Measurements from ENCODE around the gene ZNF609. TPM values are rescaled to one million over a fixed set of nuclear protein-coding genes. Genes with fewer than 3 reads are reported as not detected.

The ZNF609 gene
- total RNA-seq, 1 experiment from 2014 or later: 49.0 TPM

GRCh38 chr15:64574301-64575017 is 114.1 kb downstream of the ZNF609 start:
- TF ChIP-seq CTCF (IDR thresholded peaks at IDR 0.05; ENCODE audit: unreplicated experiment): no peak
- no TSS peak for BruUV-seq (replicated peaks)
- Mint-ChIP-seq H3K9me3 (ENCODE audit: unreplicated experiment) (no peaks in the 10 kb centered on the region), H3K4me1 (ENCODE audit: insufficient read depth, unreplicated experiment) (peaks cover 25% of the 10 kb centered on the region), H3K4me3 (ENCODE audit: unreplicated experiment) (no peak overlapping the region), H3K27me3 (ENCODE audit: insufficient read depth, unreplicated experiment) (no peaks in the 10 kb centered on the region), H3K36me3 (ENCODE audit: insufficient read depth, unreplicated experiment) (peaks cover 8% of the 10 kb centered on the region), H3K27ac (ENCODE audit: low read depth, unreplicated experiment) (no peak overlapping the region)
- CTCF ChIA-PET: interaction anchor here (0.7 to 1.1 kb wide), 2 partner anchors 40 to 107 kb away, joined by 3 to 4 read pairs; no protein-coding TSS in a partner anchor
- POLR2A ChIA-PET: interaction anchor here (0.6 to 1.0 kb wide), 2 partner anchors 44 to 87 kb away, joined by 3 to 5 read pairs; no protein-coding TSS in a partner anchor
- intact Hi-C loops (cut with micrococcal nuclease): no loop called here
- DNase-seq (ENCODE audit: unreplicated experiment): peak; percentile 47

GRCh38 chr15:64580696-64581407 is 120.5 kb downstream of the ZNF609 start:
- CTCF ChIA-PET: no interaction called here
- Mint-ChIP-seq H3K27ac (ENCODE audit: low read depth, unreplicated experiment) (no peak overlapping the region), H3K27me3 (ENCODE audit: insufficient read depth, unreplicated experiment) (no peaks in the 10 kb centered on the region), H3K9me3 (ENCODE audit: unreplicated experiment) (peaks cover 18% of the 10 kb centered on the region), H3K4me1 (ENCODE audit: insufficient read depth, unreplicated experiment) (no peaks in the 10 kb centered on the region), H3K36me3 (ENCODE audit: insufficient read depth, unreplicated experiment) (peaks cover 11% of the 10 kb centered on the region), H3K4me3 (ENCODE audit: unreplicated experiment) (no peak overlapping the region)
- intact Hi-C loops (cut with micrococcal nuclease): no loop called here
- no peak for DNase-seq (ENCODE audit: unreplicated experiment)
- no peak for TF ChIP-seq CTCF (IDR thresholded peaks at IDR 0.05; ENCODE audit: unreplicated experiment)
- POLR2A ChIA-PET: interaction anchor here (1.1 kb wide), 2 partner anchors 9 to 136 kb away, joined by 4 read pairs; no protein-coding TSS in a partner anchor
- no TSS peak for BruUV-seq (replicated peaks)

- BruUV-seq (replicated peaks): no TSS peak
- TF ChIP-seq CTCF (IDR thresholded peaks at IDR 0.05; ENCODE audit: unreplicated experiment): no peak
These were observed 121.0 kb downstream of the ZNF609 start for GRCh38 chr15:64581408-64581761.

GRCh38 chr15:64582202-64582601 is 121.8 kb downstream of the ZNF609 start:
- Mint-ChIP-seq H3K4me3 (ENCODE audit: unreplicated experiment) (no peak overlapping the region), H3K27ac (ENCODE audit: low read depth, unreplicated experiment) (no peak overlapping the region), H3K36me3 (ENCODE audit: insufficient read depth, unreplicated experiment) (peaks cover 10% of the 10 kb centered on the region), H3K9me3 (ENCODE audit: unreplicated experiment) (peaks cover 18% of the 10 kb centered on the region), H3K27me3 (ENCODE audit: insufficient read depth, unreplicated experiment) (no peaks in the 10 kb centered on the region), H3K4me1 (ENCODE audit: insufficient read depth, unreplicated experiment) (no peaks in the 10 kb centered on the region)
- intact Hi-C loops (cut with micrococcal nuclease): no loop called here
- no TSS peak for BruUV-seq (replicated peaks)
- ChIA-PET POLR2A (interaction anchor here (1.0 kb wide), 1 partner anchor 15 kb away, joined by 3 read pairs; no protein-coding TSS in a partner anchor), CTCF (no interaction called here)
- no peak for DNase-seq (ENCODE audit: unreplicated experiment)
- TF ChIP-seq CTCF (IDR thresholded peaks at IDR 0.05; ENCODE audit: unreplicated experiment): no peak

More at GRCh38 chr15:64581408-64581761, 121.0 kb downstream of the ZNF609 start:
- H3K36me3 Mint-ChIP-seq (ENCODE audit: insufficient read depth, unreplicated experiment): peaks cover 10% of the 10 kb centered on the region
- H3K9me3 Mint-ChIP-seq (ENCODE audit: unreplicated experiment): peaks cover 18% of the 10 kb centered on the region
- CTCF ChIA-PET: no interaction called here
- intact Hi-C loops (cut with micrococcal nuclease): no loop called here
- no peaks in the 10 kb centered on the region for H3K4me1 Mint-ChIP-seq (ENCODE audit: insufficient read depth, unreplicated experiment)
- POLR2A ChIA-PET: interaction anchor here (1.0 to 1.1 kb wide), 3 partner anchors 9 to 137 kb away, joined by 3 to 4 read pairs (median 4); no protein-coding TSS in a partner anchor
- no peak for DNase-seq (ENCODE audit: unreplicated experiment)
- no peak overlapping the region for H3K27ac Mint-ChIP-seq (ENCODE audit: low read depth, unreplicated experiment)
- no peaks in the 10 kb centered on the region for H3K27me3 Mint-ChIP-seq (ENCODE audit: insufficient read depth, unreplicated experiment)
- no peak overlapping the region for H3K4me3 Mint-ChIP-seq (ENCODE audit: unreplicated experiment)

All from MCF 10A (cell line).